NCI-H146 treated with DMSO at 0.1 percent for 48 hours (cell line): ENCODE data around the gene LDLRAD3.
A peak's percentile ranks its signal among the peaks of the same experiment; 100 is the strongest.

ENCODE experiments used
- DNase-seq: peaks from one replicate; lab custom pipeline; 2025; ENCODE audit not compliant: unreplicated experiment; lab: John Stamatoyannopoulos, UW

Gene LDLRAD3

DNA sequence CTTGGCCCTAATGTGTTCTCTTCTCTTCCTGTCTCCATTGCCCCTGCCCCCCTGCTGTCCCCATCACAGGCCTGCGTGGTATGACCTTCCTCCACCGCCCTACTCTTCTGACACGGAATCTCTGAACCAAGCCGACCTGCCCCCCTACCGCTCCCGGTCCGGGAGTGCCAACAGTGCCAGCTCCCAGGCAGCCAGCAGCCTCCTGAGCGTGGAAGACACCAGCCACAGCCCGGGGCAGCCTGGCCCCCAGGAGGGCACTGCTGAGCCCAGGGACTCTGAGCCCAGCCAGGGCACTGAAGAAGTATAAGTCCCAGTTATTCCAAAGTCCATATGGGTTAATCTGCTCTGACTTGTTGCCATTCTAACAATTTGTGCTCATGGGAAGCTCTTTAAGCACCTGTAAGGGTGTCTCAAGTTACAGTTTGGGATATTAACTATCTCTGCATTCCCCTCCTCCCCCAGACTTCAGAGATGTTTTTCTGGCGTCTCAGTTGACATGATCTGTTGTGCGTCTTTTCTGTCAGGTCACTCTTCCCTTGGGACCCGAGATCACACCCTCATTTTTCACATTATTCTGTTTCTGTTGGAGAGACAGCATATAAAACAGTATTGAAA is 285.3 kb downstream of the LDLRAD3 start:
- DNase-seq: no peak

DNA sequence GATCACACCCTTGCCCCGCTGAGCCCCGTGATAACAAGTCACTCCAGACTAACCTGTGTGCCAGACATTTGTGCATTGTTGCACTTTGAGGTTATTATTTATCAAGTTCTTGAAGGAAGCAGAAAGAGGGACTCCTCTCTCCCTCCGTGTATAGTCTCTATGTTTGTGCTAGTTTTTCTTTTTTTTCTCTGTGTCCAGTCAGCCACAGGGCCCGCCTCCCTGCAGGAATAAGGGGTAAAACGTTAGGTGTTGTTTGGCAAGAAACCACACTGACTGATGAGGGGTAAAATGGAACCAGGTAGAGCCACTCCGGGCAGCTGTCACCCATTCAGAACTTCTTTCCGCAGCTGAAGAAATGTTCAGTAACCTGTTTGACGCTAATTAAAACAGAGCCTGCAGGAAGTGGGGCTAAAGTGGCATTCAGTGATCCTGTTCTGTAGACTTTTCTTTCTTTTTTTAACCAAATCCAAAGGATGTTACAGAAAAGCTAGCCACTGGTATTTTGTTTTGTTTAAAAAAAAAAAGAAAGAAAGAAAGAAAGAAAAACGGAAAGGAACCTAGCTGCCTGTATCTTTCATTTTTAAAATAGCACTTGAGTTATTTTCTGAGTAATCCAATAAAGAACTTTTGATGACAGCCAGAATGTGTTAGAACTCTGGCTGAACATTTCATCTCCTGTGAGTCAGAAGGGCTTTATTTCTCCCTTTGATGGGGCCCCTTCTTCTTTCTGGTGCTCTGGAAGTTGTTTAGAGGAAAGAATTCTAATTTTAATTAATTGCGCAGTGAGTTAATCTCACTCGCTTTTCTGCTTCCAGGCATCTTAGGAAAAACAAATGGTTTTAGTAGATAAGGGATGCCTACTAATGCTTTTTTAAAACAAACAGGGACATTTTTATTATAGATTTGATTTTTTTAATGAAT is 287.2 kb downstream of the LDLRAD3 start:
- DNase-seq: no peak

- DNase-seq: no peak
Measured at GRCh38 chr11:36233204-36233603, 289.3 kb downstream of the LDLRAD3 start.

- DNase-seq: no peak
Measured at GRCh38 chr11:36234825-36235224, 291.0 kb downstream of the LDLRAD3 start.

GRCh38 chr11:36235750-36236149 is 291.9 kb downstream of the LDLRAD3 start:
- no peak for DNase-seq

- DNase-seq: no peak
Measured at GRCh38 chr11:36237391-36237790, 293.5 kb downstream of the LDLRAD3 start.

GRCh38 chr11:36238036-36238631 is 294.3 kb downstream of the LDLRAD3 start:
- no peak for DNase-seq

DNA sequence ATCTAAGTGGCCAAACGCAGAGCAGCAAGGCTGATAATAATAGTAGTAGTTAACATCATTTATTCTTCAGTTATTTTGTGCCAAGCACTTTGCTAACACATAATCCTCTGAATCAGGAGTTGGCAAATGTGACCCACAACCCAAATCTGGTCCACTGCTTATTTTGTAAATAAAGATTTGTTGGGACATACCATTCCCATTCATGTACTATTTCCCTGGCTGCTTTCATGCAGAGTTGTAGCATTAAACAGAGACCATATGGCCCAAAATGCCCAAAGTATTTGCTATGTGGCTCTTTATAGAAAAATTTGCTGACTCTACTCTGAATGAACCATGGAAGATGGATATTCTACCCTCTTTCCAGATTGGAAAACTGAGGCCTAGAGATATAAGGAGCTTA is 295.0 kb downstream of the LDLRAD3 start:
- DNase-seq: no peak

DNA sequence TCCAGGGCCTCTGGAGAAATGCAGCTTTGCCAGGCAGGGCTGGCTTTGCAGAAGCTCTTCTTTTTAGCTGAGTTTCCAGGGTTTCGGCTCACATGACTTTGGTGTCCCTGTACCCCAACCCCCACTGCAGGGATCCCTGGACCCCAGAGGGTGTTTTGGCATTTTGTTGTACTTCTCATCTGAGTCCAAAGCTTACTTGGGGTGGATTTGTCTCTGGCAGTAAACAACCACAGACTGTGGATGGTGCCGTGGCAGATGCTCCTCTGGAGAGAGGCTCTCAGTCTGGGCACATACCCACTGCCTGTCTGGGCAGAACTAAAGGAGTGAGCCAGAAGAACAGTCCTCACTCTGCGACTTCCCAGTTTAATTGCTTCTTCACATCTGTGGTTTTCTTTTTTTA is 295.8 kb downstream of the LDLRAD3 start:
- no peak for DNase-seq

DNA sequence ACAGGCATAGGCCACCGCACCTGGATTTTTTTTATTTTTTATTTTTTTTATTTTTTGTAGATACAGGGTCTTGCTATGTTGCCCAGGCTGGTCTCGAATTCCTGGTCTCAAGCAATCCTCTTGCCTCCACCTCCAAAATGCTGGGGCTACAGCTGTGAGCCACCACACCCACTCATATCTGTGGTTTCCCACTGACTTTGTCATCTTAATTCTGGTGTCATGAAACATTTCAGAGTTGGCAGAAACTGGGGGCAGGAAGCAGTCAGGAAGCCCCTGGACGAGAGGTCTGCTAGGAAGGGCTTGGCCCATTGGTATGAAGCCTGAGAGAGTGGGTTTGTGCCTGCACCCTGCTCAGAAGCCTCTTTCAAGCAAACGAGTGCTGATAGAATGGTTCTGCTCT is 296.3 kb downstream of the LDLRAD3 start:
- no peak for DNase-seq

GRCh38 chr11:36240801-36241200 is 296.9 kb downstream of the LDLRAD3 start:
- peak; percentile 75 for DNase-seq

DNA sequence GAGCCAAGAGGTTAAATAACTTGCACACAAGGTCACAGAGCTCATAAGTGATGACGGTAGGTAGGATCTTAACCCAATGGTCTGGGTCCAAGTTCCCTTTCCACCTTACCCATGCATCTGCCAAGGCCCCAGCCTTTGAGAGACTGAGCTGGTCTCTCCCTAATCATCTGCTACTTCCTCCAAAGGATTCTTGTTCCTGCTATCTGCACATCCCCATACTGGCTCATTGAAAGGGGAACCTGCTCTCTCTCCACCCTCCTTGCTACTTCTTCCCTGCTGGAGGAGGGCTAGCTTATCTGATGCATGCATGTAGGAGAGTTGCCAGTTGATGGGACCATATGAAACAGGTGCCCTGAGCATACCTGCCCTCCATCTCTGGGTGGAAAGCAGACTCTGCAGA is 297.6 kb downstream of the LDLRAD3 start:
- DNase-seq: no peak

- DNase-seq: no peak
Measured at GRCh38 chr11:36243641-36244040, 299.8 kb downstream of the LDLRAD3 start.

- no peak for DNase-seq
Measured at GRCh38 chr11:36247493-36247892, 303.6 kb downstream of the LDLRAD3 start.

- no peak for DNase-seq
Measured at GRCh38 chr11:36248436-36248835, 304.6 kb downstream of the LDLRAD3 start.

DNA sequence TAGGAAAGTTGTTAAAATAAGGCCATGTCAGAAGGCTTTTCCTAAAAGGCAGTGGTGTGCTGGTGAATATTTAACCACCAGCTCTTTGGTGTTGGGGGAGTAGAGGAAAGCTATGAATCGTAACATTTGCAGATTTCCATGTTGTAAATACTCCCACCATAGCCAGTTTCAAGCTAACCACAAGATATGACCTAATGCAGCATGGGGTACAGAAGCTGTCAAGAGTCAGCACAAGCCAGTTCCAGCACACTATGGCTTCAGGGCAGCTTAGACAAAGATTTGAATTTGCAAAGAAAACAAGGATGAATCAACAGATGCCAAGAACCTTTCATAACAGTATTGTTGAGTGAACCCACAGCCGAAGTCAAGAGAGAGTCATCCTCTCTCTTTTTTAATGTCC is 305.4 kb downstream of the LDLRAD3 start:
- DNase-seq: no peak

- DNase-seq: no peak
Measured at GRCh38 chr11:36251823-36252222, 308.0 kb downstream of the LDLRAD3 start.

DNA sequence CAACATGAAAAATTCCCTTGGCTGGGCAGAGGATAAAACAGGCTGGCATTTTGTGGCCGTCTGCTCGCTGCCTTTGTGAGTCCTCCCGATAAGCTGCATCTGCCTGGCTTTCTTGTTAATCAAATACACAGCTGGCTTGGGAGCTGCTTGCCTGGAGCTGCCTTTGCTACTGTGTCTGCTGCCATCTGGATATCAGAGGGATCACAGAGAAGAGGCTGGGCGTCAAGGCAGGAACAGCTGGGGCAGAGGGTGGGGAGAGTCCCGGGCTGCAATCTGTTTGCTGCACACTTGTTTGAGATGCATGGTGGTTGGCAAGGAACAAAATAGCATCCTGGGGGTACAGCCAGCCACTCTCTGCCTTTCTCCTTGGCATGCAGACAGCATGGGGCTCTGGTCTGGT is 309.4 kb downstream of the LDLRAD3 start:
- DNase-seq: no peak

DNA sequence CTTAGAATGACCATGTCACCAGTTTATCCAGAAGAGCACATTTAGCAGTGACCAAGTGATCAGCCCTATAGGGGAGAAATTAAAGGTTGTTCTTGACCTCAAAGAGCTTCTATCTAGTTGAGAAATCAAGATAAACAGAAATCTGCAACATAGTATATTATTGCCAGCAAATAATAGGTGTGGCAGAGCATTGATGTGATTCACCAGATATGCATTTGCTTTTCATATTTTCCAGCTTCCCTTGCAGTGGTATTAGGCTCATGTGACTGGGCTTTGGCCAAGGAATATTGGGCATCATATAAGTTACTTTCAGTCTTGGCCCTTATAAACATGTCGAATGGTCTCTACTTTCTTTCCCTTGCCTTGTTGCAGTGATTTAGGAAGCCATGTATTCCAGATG is 310.9 kb downstream of the LDLRAD3 start:
- no peak for DNase-seq

- no peak for DNase-seq
Measured at GRCh38 chr11:36257351-36257750, 313.5 kb downstream of the LDLRAD3 start.

DNA sequence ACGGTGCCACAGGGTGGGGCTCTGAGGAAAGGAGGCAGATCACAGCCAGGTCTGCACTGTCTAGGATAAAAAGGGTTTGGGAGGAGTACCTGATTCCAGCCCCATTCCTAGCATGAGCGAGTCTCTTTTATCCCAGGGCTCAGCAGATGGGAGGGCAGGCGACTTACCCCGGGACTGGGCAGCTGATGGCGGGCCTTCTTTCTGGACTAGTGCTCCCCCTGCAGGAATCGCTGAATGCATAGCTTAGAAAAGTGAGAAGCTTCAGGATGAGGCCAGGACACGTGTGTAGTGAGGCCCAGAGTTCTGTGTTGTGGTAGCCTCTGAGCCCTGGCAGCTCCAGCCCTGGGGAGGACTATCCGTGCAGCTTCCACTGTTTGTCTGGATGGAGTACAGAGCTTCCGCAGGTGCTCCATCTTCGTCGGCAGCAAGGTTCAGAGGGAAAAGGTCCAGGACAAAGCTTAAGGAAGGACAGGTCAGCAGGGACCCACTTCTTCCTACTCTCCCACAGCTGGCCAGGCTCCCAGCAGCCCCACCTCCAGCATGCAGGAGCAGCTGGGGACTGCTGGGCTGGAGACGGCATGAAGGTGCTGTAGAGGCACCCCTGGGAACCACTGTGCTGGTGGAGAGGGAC is 315.0 kb downstream of the LDLRAD3 start:
- DNase-seq: peak; percentile 30

- DNase-seq: peak; percentile 33
Measured at GRCh38 chr11:36261094-36261493, 317.2 kb downstream of the LDLRAD3 start.
